Neural cell (in vitro differentiated cells): ENCODE data around the gene PRPF40B. TPM values are rescaled to one million over a fixed set of nuclear protein-coding genes. Genes with fewer than 3 reads are reported as not detected.

Experiments used
- H2AFZ ChIP-seq: fragments of 200-600, 300-800 bp; sonication (generic), shearing (Covaris generic); 2 replicates; pipeline ENCODE4 v1.6.0; 2014; ENCODE audit warnings: low read depth, mild to moderate bottlenecking, antibody characterized with exemption, low read length, moderate library complexity
- H3F3A ChIP-seq: fragments of 200-600 bp; shearing (Covaris generic); 2 replicates; pipeline ENCODE4 v1.6.1; 2016; ENCODE audit warnings: mild to moderate bottlenecking, moderate library complexity, mixed read lengths, antibody characterized with exemption, low read length; ENCODE audit not compliant: insufficient read depth, poor library complexity, severe bottlenecking
- H3K27ac ChIP-seq: fragments of 200-600, 300-800 bp; sonication (generic), shearing (Covaris generic); 2 replicates; pipeline ENCODE4 v1.5.1; 2014; ENCODE audit warnings: mild to moderate bottlenecking, low read length, moderate library complexity
- H3K27me3 ChIP-seq: fragments of 300-800, 200-600 bp; sonication (generic), shearing (Covaris generic); 2 replicates; pipeline ENCODE4 v1.6.0; 2014; ENCODE audit warnings: mild to moderate bottlenecking, low read depth, low read length, moderate library complexity; ENCODE audit not compliant: insufficient read depth
- H3K36me3 ChIP-seq: fragments of 300-800, 200-600 bp; sonication (generic), shearing (Covaris generic); 2 replicates; pipeline ENCODE4 v1.5.1; 2014; ENCODE audit warnings: mild to moderate bottlenecking, antibody characterized with exemption, low read length, moderate library complexity; ENCODE audit not compliant: insufficient read depth
- H3K4me2 ChIP-seq: fragments of 300-800, 200-600 bp; sonication (generic), shearing (Covaris generic); 2 replicates; pipeline ENCODE4 v1.6.0; 2014; ENCODE audit warnings: mild to moderate bottlenecking, low read length
- H3K4me3 ChIP-seq: fragments of 300-800, 200-600 bp; sonication (generic), shearing (Covaris generic); 2 replicates; pipeline ENCODE4 v1.5.1; 2014; ENCODE audit warnings: mild to moderate bottlenecking, low read length, moderate library complexity
- H3K79me2 ChIP-seq: fragments of 200-600 bp; shearing (Covaris generic); replicated peaks from 2 replicates; pipeline ENCODE4 v1.6.0; 2014; ENCODE audit warnings: mild to moderate bottlenecking, low read length, moderate library complexity; ENCODE audit not compliant: insufficient read depth
- H3K9ac ChIP-seq: fragments of 300-800, 200-600 bp; sonication (generic), shearing (Covaris generic); 2 replicates; pipeline ENCODE4 v1.6.1; 2016; ENCODE audit warnings: mild to moderate bottlenecking, low read length, mixed read lengths
- H3K9me2 ChIP-seq: fragments of 200-600 bp; shearing (Covaris generic); 2 replicates; pipeline ENCODE4 v1.6.1; 2016; ENCODE audit warnings: mild to moderate bottlenecking, low read length, mixed read lengths; ENCODE audit not compliant: insufficient read depth
- H3K9me3 ChIP-seq: fragments of 200-600, 300-800 bp; sonication (generic), shearing (Covaris generic); 2 replicates; pipeline ENCODE4 v1.6.1; 2016; ENCODE audit warnings: mild to moderate bottlenecking, mixed run types, low read length, moderate library complexity, mixed read lengths
- H4K20me1 ChIP-seq: fragments of 200-600 bp; shearing (Covaris generic); 2 replicates; pipeline ENCODE4 v1.6.1; 2016; ENCODE audit warnings: mild to moderate bottlenecking, mixed run types; ENCODE audit not compliant: insufficient read depth
- EP300 ChIP-seq: fragments of 450-650 bp; conservative IDR thresholded peaks from 2 replicates; pipeline ENCODE4 v1.6.1; 2014; ENCODE audit warnings: antibody characterized with exemption, mild to moderate bottlenecking, moderate library complexity; ENCODE audit not compliant: poor library complexity, severe bottlenecking
- EZH2 ChIP-seq: fragments of 200-600, 300-800 bp; shearing (Covaris generic), sonication (generic); IDR thresholded peaks from 2 replicates; pipeline ENCODE4 v1.6.1; 2014; ENCODE audit warnings: antibody characterized with exemption, low read length, borderline replicate concordance, mild to moderate bottlenecking; ENCODE audit not compliant: insufficient read depth, poor library complexity, severe bottlenecking
- MXI1 ChIP-seq: fragments of 450-650 bp; conservative IDR thresholded peaks from 2 replicates; pipeline ENCODE4 v1.6.1; 2014; ENCODE audit warnings: antibody characterized with exemption, mild to moderate bottlenecking; ENCODE audit not compliant: poor library complexity, severe bottlenecking
- POLR2AphosphoS5 ChIP-seq: IDR thresholded peaks from 2 replicates; pipeline ENCODE4 v1.6.1; 2012
- RAD21 ChIP-seq: fragments of 450-650 bp; conservative IDR thresholded peaks from 2 replicates; pipeline ENCODE4 v1.6.1; 2014; ENCODE audit warnings: antibody characterized with exemption, mild to moderate bottlenecking, moderate library complexity
- REST ChIP-seq: IDR thresholded peaks from 2 replicates; pipeline ENCODE4 v1.6.1; 2012; ENCODE audit warnings: borderline replicate concordance
- SMC3 ChIP-seq: fragments of 450-650 bp; conservative IDR thresholded peaks from 2 replicates; pipeline ENCODE4 v1.6.1; 2014; ENCODE audit warnings: antibody characterized with exemption, mild to moderate bottlenecking, moderate library complexity; ENCODE audit not compliant: poor library complexity
- TAF1 ChIP-seq: IDR thresholded peaks from 2 replicates; pipeline ENCODE4 v1.6.1; 2012; ENCODE audit warnings: low read depth
- polyA plus RNA-seq: library from polyadenylated mRNA; depleted of rRNA; stranded (reverse); fragments of >200 nt; gene quantifications from 2 replicates; pipeline ENCODE4 v1.2.3, GENCODE V29; 2014
- TF ChIP-seq, protein P1 (sequence below): fragments of 450-650 bp; IDR thresholded peaks from 2 replicates; pipeline ENCODE4 v1.5.1; 2014; ENCODE audit warnings: antibody characterized with exemption, mild to moderate bottlenecking, moderate library complexity; ENCODE audit not compliant: poor library complexity, severe bottlenecking

PRPF40B gene
- polyA plus RNA-seq, 1 donor from 2014 or later, result 42.0 TPM

- Histone ChIP-seq H3K27me3 (no peaks in the 10 kb centered on the region), H3F3A (no peaks in the 10 kb centered on the region), H3K9me2 (no peaks in the 10 kb centered on the region), H3K79me2 (no peaks in the 10 kb centered on the region), H3K9me3 (no peaks in the 10 kb centered on the region), H3K4me3 (no peak overlapping the region), H4K20me1 (no peaks in the 10 kb centered on the region), H3K27ac (no peak overlapping the region), H3K9ac (no peak overlapping the region), H3K4me2 (no peak overlapping the region), H3K36me3 (no peaks in the 10 kb centered on the region), H2AFZ (no peak overlapping the region)
- no peak for TF ChIP-seq MXI1
- TF ChIP-seq RAD21, result no peak
- TF ChIP-seq POLR2AphosphoS5, result no peak
- no peak for TF ChIP-seq REST
- TF ChIP-seq, protein P1, sequence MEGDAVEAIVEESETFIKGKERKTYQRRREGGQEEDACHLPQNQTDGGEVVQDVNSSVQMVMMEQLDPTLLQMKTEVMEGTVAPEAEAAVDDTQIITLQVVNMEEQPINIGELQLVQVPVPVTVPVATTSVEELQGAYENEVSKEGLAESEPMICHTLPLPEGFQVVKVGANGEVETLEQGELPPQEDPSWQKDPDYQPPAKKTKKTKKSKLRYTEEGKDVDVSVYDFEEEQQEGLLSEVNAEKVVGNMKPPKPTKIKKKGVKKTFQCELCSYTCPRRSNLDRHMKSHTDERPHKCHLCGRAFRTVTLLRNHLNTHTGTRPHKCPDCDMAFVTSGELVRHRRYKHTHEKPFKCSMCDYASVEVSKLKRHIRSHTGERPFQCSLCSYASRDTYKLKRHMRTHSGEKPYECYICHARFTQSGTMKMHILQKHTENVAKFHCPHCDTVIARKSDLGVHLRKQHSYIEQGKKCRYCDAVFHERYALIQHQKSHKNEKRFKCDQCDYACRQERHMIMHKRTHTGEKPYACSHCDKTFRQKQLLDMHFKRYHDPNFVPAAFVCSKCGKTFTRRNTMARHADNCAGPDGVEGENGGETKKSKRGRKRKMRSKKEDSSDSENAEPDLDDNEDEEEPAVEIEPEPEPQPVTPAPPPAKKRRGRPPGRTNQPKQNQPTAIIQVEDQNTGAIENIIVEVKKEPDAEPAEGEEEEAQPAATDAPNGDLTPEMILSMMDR, result no peak
- no peak for TF ChIP-seq TAF1
- no peak for TF ChIP-seq EP300
- no peak for TF ChIP-seq SMC3
- TF ChIP-seq EZH2, result no peak
These were observed 8.1 kb downstream of the PRPF40B start for GRCh38 chr12:49631336-49631907.

- H3F3A ChIP-seq, result no peaks in the 10 kb centered on the region
- H3K36me3 ChIP-seq, result no peaks in the 10 kb centered on the region
These were observed 9.0 kb downstream of the PRPF40B start for GRCh38 chr12:49632401-49632800.

More at GRCh38 chr12:49632401-49632800, 9.0 kb downstream of the PRPF40B start:
- H3K79me2 ChIP-seq, result no peaks in the 10 kb centered on the region
- no peaks in the 10 kb centered on the region for H3K9me3 ChIP-seq
- no peaks in the 10 kb centered on the region for H4K20me1 ChIP-seq
- no peak overlapping the region for H3K9ac ChIP-seq
- TF ChIP-seq RAD21, result no peak
- TF ChIP-seq, protein P1, result no peak
- no peak for TF ChIP-seq EZH2
- TF ChIP-seq POLR2AphosphoS5, result no peak
- no peak for TF ChIP-seq MXI1
- no peak for TF ChIP-seq SMC3
- H3K4me3 ChIP-seq, result no peak overlapping the region
- H2AFZ ChIP-seq, result no peak overlapping the region
- no peaks in the 10 kb centered on the region for H3K27me3 ChIP-seq
- H3K9me2 ChIP-seq, result no peaks in the 10 kb centered on the region
- no peak overlapping the region for H3K27ac ChIP-seq
- no peak overlapping the region for H3K4me2 ChIP-seq
